ENCODE data around the gene ACSM3.

The ACSM3 gene

DNA sequence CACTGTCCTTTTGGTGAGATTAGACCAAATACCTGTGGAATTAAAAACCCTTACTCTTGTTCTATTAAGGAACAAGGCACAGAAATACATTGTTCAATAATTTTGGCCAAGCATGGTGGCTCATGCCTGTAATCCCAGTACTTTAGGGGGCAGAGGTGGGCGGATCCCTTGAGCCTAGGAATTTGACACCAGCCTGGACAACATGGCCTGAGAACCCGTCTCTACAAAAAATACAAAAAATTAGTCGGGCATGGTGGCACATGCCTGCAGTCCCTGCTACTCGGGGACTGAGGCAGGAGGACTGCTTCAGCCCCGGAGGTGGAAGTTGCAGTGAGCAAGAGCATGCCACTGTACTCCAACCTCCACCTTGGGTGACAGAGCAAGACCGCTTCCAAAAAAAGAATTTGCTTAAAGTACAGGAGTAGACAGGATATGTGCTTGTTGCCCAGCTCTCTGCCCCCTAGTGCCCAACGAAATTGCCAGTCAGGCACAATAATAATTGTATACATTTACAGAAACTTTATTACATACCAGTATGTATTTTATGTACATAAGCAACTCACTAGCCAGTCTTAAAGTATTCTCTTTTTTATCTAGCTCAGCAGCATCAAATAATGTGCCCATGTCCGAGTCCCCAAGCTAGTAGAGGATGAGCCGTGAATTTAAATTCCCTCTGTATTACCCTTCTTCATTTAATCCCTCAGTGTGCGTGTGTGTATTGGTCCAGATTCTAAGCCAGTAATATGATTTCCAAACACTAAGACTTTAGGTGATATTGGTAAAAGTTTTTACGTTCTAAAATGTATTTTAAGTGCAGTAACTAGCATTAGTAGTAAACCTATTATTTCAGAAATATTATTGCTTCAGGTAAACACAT, 23.6 kb upstream of the ACSM3 start:
- Histone ChIP-seq H3K27me3 (ENCODE audit: control insufficient read depth in 2 of 2, insufficient read depth in 2 of 2, low read length in 2 of 2) (no peaks in the 10 kb centered on the region), H3K4me1 (ENCODE audit: control insufficient read depth in 2 of 2, insufficient read depth in 2 of 2, low read length in 2 of 2) (peaks cover 2 to 12% of the 10 kb centered on the region in 2 donors), H3K9me3 (ENCODE audit: control insufficient read depth in 2 of 2, low read length in 2 of 2) (no peaks in the 10 kb centered on the region), H3K4me3 (ENCODE audit: low read length in 2 of 2) (peak overlapping the region; percentile 97 to 98), H3K36me3 (ENCODE audit: control insufficient read depth in 2 of 2, insufficient read depth in 2 of 2, low read length in 2 of 2) (peaks cover 28 to 37% of the 10 kb centered on the region in 2 donors), H3K9ac (ENCODE audit: low read depth in 1 of 2, low read length in 2 of 2) (peak overlapping the region; percentile 94 to 99), H3K27ac (ENCODE audit: low read depth in 2 of 2, low read length in 2 of 2) (peak overlapping the region; percentile 49 to 80)

DNA sequence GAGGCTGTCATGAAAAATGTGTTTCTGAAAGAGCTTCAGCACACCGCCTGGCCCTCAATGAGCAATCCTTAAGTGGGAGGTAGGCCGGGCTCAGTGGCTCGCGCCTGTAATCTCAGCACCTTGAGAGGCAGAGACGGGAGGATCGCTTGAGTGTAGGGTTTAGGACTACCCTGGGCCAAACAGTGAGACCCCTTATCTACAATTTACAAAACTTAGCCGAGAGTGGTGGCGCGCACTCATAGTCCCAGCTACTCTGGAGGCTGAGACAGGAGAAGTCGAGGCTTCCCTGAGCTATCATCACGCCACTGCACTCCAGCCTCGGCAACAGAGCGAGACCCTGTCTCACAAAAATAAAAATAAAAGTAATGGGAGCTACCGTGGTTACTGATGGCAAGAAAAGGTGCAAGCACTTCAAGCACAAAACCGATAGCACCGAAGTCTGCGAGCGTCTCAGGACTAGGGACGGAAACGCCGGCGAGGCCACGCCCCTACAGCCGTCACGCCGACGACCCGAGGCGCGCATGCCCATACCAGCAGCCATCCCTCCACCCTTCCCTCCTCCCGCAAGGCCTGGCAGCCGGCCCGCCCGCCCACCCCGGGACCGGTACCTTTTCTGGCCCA, 22.8 kb upstream of the ACSM3 start:
- Histone ChIP-seq H3K27me3 (ENCODE audit: control insufficient read depth in 2 of 2, insufficient read depth in 2 of 2, low read length in 2 of 2) (no peaks in the 10 kb centered on the region), H3K9me3 (ENCODE audit: control insufficient read depth in 2 of 2, low read length in 2 of 2) (no peaks in the 10 kb centered on the region), H3K4me1 (ENCODE audit: control insufficient read depth in 2 of 2, insufficient read depth in 2 of 2, low read length in 2 of 2) (peaks cover 2 to 12% of the 10 kb centered on the region in 2 donors), H3K9ac (ENCODE audit: low read depth in 1 of 2, low read length in 2 of 2) (peak overlapping the region; percentile 98 to 99), H3K36me3 (ENCODE audit: control insufficient read depth in 2 of 2, insufficient read depth in 2 of 2, low read length in 2 of 2) (peaks cover 26 to 29% of the 10 kb centered on the region in 2 donors), H3K4me3 (ENCODE audit: low read length in 2 of 2) (peak overlapping the region; percentile 97 to 98), H3K27ac (ENCODE audit: low read depth in 2 of 2, low read length in 2 of 2) (peak overlapping the region; percentile 99)

- peak within 1 kb of the TSS; percentile 98 to 99 for H3K9ac ChIP-seq (ENCODE audit: low read depth in 1 of 2, low read length in 2 of 2)
Measured at GRCh38 chr16:20741554-20742285, 22.1 kb upstream of the ACSM3 start, which contains the start of gene THUMPD1. THUMPD1 (minus strand) TSS chr16:20741818; CDS start chr16:20741739, 79 bp downstream.

DNA sequence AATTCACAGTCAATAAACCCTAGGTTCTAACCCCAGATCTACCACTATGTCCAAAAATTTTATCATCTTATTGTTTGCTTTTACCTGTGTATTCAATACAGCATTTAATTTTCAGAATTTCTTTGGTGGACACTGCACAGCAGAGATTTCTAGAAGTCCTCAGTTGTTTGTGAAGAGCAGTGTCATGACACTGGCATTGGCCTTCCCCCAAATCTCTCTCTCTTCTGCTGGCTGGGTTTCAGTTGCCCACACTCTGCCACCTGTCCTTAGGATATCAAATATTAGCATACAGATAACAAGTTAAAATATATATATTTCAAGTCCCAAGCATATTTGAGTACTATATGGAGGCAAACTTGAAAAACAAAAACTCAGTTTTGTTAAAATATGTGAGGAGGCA, 20.2 kb upstream of the ACSM3 start:
- Histone ChIP-seq H3K27ac (ENCODE audit: low read depth in 2 of 2, low read length in 2 of 2) (no peak overlapping the region), H3K4me3 (ENCODE audit: low read length in 2 of 2) (no peak overlapping the region)

More at GRCh38 chr16:20741554-20742285, 22.1 kb upstream of the ACSM3 start, which contains the start of gene THUMPD1:
- Histone ChIP-seq H3K27ac (ENCODE audit: low read depth in 2 of 2, low read length in 2 of 2) (peak within 1 kb of the TSS; percentile 99), H3K27me3 (ENCODE audit: control insufficient read depth in 2 of 2, insufficient read depth in 2 of 2, low read length in 2 of 2) (no peaks in the 10 kb centered on the region), H3K9me3 (ENCODE audit: control insufficient read depth in 2 of 2, low read length in 2 of 2) (no peaks in the 10 kb centered on the region), H3K36me3 (ENCODE audit: control insufficient read depth in 2 of 2, insufficient read depth in 2 of 2, low read length in 2 of 2) (peaks cover 18 to 22% of the 10 kb centered on the region in 2 donors), H3K4me3 (ENCODE audit: low read length in 2 of 2) (peak within 1 kb of the TSS; percentile 97 to 98), H3K4me1 (ENCODE audit: control insufficient read depth in 2 of 2, insufficient read depth in 2 of 2, low read length in 2 of 2) (peaks cover 2 to 14% of the 10 kb centered on the region in 2 donors)

DNA sequence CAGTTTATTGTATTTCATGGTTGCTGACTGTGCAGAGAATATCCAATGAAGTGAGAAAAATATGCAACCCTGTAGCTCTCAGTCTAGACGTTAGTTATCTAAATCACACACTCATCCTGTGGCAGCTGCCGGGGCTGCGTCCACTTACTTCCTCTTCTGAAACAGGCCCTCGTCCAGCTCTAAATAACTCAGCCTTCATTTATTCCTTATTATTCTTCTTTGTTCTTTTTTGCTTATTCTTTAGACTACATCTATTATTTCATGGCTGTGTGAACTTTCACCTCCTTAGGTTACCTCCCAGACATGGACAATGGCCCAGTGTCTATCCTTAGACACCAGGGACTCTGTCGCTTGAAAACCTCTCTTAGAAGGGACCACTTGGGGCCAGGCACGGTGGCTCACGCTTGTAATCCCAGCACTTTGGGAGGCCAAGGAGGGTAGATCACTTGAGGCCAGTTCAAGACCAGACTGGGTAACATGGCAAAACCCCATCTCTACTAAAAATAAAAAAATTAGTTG, 18.8 kb upstream of the ACSM3 start:
- Histone ChIP-seq H3K4me3 (ENCODE audit: low read length in 2 of 2) (no peak overlapping the region), H3K27me3 (ENCODE audit: control insufficient read depth in 2 of 2, insufficient read depth in 2 of 2, low read length in 2 of 2) (no peaks in the 10 kb centered on the region), H3K9me3 (ENCODE audit: control insufficient read depth in 2 of 2, low read length in 2 of 2) (no peaks in the 10 kb centered on the region), H3K4me1 (ENCODE audit: control insufficient read depth in 2 of 2, insufficient read depth in 2 of 2, low read length in 2 of 2) (peaks cover 2 to 11% of the 10 kb centered on the region in 2 donors), H3K27ac (ENCODE audit: low read depth in 2 of 2, low read length in 2 of 2) (no peak overlapping the region), H3K9ac (ENCODE audit: low read depth in 1 of 2, low read length in 2 of 2) (no peak overlapping the region), H3K36me3 (ENCODE audit: control insufficient read depth in 2 of 2, insufficient read depth in 2 of 2, low read length in 2 of 2) (no peaks in the 10 kb centered on the region)

More for the DNA sequence above, 20.2 kb upstream of the ACSM3 start:
- Histone ChIP-seq H3K9ac (ENCODE audit: low read depth in 1 of 2, low read length in 2 of 2) (no peak overlapping the region), H3K27me3 (ENCODE audit: control insufficient read depth in 2 of 2, insufficient read depth in 2 of 2, low read length in 2 of 2) (no peaks in the 10 kb centered on the region), H3K4me1 (ENCODE audit: control insufficient read depth in 2 of 2, insufficient read depth in 2 of 2, low read length in 2 of 2) (peaks cover 2 to 14% of the 10 kb centered on the region in 2 donors), H3K9me3 (ENCODE audit: control insufficient read depth in 2 of 2, low read length in 2 of 2) (no peaks in the 10 kb centered on the region), H3K36me3 (ENCODE audit: control insufficient read depth in 2 of 2, insufficient read depth in 2 of 2, low read length in 2 of 2) (peaks cover 3 to 4% of the 10 kb centered on the region in 2 donors)

- Histone ChIP-seq H3K4me1 (ENCODE audit: control insufficient read depth in 2 of 2, insufficient read depth in 2 of 2, low read length in 2 of 2) (peaks cover 2% of the 10 kb centered on the region in 2 donors), H3K27ac (ENCODE audit: low read depth in 2 of 2, low read length in 2 of 2) (no peak overlapping the region)
Measured at GRCh38 chr16:20746461-20746860, 17.4 kb upstream of the ACSM3 start.

DNA sequence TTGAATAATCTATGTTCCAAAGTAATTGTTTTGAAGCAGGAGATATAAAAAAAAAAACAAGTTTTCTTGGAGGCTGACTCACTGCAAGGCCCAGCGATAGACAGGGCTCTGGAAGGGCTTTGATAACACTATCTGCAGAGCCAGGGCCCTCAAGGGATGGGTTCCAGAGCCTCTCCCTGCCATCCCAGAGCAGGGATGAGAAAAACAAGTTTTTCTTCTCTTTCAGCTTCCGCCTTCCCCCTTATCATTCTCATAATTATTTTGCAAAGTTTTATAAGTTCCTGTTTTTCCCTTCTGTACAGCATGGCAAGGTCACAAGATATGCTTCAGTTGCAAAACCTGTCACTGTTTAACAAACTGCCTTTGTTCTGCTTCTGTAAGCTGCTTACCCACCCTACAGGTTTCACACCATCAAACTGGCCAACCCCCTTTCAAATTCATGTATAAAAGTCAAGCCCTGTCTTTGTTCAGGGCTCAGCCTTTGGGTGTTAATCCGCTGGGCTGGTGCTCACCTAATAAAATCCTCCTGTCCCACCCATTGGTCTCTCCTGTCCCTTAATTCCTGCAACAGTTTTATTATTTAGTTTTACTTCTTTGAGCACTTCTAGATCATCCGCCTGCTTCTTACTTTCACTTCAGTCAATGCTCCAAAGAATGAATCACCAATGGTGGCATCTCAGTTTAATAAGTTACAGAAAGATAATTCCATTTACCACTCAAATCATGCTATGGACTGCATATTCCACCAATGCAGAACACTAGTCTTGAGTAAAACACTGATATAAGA, 16.6 kb upstream of the ACSM3 start:
- peak overlapping the region in 1 of 2 donors; percentile 5 for H3K27ac ChIP-seq (ENCODE audit: low read depth in 2 of 2, low read length in 2 of 2)
- H3K9ac ChIP-seq (ENCODE audit: low read depth in 1 of 2, low read length in 2 of 2): no peak overlapping the region
- no peaks in the 10 kb centered on the region for H3K27me3 ChIP-seq (ENCODE audit: control insufficient read depth in 2 of 2, insufficient read depth in 2 of 2, low read length in 2 of 2)
- no peaks in the 10 kb centered on the region for H3K36me3 ChIP-seq (ENCODE audit: control insufficient read depth in 2 of 2, insufficient read depth in 2 of 2, low read length in 2 of 2)
- H3K4me3 ChIP-seq (ENCODE audit: low read length in 2 of 2): no peak overlapping the region
- H3K4me1 ChIP-seq (ENCODE audit: control insufficient read depth in 2 of 2, insufficient read depth in 2 of 2, low read length in 2 of 2): peaks cover 0 to 2% of the 10 kb centered on the region in 2 donors
- H3K9me3 ChIP-seq (ENCODE audit: control insufficient read depth in 2 of 2, low read length in 2 of 2): no peaks in the 10 kb centered on the region

More at GRCh38 chr16:20746461-20746860, 17.4 kb upstream of the ACSM3 start:
- no peak overlapping the region for H3K9ac ChIP-seq (ENCODE audit: low read depth in 1 of 2, low read length in 2 of 2)
- H3K36me3 ChIP-seq (ENCODE audit: control insufficient read depth in 2 of 2, insufficient read depth in 2 of 2, low read length in 2 of 2): no peaks in the 10 kb centered on the region
- no peaks in the 10 kb centered on the region for H3K9me3 ChIP-seq (ENCODE audit: control insufficient read depth in 2 of 2, low read length in 2 of 2)
- H3K27me3 ChIP-seq (ENCODE audit: control insufficient read depth in 2 of 2, insufficient read depth in 2 of 2, low read length in 2 of 2): no peaks in the 10 kb centered on the region
- H3K4me3 ChIP-seq (ENCODE audit: low read length in 2 of 2): no peak overlapping the region

DNA sequence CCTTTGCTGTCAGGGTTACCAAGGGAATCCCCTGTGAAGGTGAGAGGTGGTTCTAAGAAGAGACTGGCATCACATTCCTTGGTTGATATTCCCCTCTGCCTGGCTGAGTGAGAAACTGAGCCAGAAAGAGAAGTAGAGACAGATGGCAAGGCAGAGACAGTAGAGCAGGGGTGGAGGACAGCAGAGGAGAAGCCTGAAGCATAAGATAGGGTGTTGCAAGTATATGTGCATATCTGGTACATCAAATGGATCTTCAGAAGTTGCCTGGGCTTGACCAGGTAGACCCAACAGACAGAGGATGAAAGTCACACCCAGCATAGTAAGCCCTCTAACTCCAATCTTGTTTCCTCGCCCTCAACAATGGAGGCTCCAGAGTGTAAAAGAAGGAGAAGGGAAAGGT, 14.3 kb upstream of the ACSM3 start:
- H3K9me3 ChIP-seq (ENCODE audit: control insufficient read depth in 2 of 2, low read length in 2 of 2): no peaks in the 10 kb centered on the region
- peaks cover 0 to 2% of the 10 kb centered on the region in 2 donors for H3K4me1 ChIP-seq (ENCODE audit: control insufficient read depth in 2 of 2, insufficient read depth in 2 of 2, low read length in 2 of 2)
- H3K27ac ChIP-seq (ENCODE audit: low read depth in 2 of 2, low read length in 2 of 2): no peak overlapping the region
- no peaks in the 10 kb centered on the region for H3K36me3 ChIP-seq (ENCODE audit: control insufficient read depth in 2 of 2, insufficient read depth in 2 of 2, low read length in 2 of 2)
- H3K4me3 ChIP-seq (ENCODE audit: low read length in 2 of 2): no peak overlapping the region
- H3K27me3 ChIP-seq (ENCODE audit: control insufficient read depth in 2 of 2, insufficient read depth in 2 of 2, low read length in 2 of 2): no peaks in the 10 kb centered on the region
- H3K9ac ChIP-seq (ENCODE audit: low read depth in 1 of 2, low read length in 2 of 2): no peak overlapping the region

DNA sequence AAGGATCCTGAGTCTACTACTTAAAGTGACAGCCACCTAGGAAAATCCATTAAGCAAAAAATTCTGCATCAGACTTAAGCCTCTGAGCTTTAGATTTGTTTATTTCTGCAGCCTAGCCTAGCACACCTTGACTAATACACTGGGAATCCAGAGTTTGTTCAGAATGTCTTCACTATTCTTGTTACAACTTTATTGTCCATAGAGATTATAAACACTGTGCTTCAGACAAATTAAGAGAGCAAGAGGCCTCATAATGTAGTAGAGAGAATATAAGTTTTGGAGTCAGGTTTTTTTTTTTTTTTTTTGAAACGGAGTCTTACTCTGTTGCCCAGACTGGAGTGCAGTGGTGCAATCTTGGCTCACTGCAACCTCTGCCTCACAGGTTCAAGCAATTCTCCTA, 13.3 kb upstream of the ACSM3 start:
- Histone ChIP-seq H3K4me3 (ENCODE audit: low read length in 2 of 2) (no peak overlapping the region), H3K4me1 (ENCODE audit: control insufficient read depth in 2 of 2, insufficient read depth in 2 of 2, low read length in 2 of 2) (peaks cover 0 to 2% of the 10 kb centered on the region in 2 donors), H3K36me3 (ENCODE audit: control insufficient read depth in 2 of 2, insufficient read depth in 2 of 2, low read length in 2 of 2) (no peaks in the 10 kb centered on the region), H3K27ac (ENCODE audit: low read depth in 2 of 2, low read length in 2 of 2) (no peak overlapping the region), H3K9me3 (ENCODE audit: control insufficient read depth in 2 of 2, low read length in 2 of 2) (no peaks in the 10 kb centered on the region), H3K27me3 (ENCODE audit: control insufficient read depth in 2 of 2, insufficient read depth in 2 of 2, low read length in 2 of 2) (no peaks in the 10 kb centered on the region), H3K9ac (ENCODE audit: low read depth in 1 of 2, low read length in 2 of 2) (no peak overlapping the region)
